ENCODE data around the gene IGIP. TPM values are rescaled to one million over a fixed set of nuclear protein-coding genes. Genes with fewer than 3 reads are reported as not detected.

IGIP gene
- polyA plus RNA-seq, 3 donors, result 0.08 to 0.75 TPM; not detected in 1

- peaks cover 57% of the 10 kb centered on the region for H3K4me1 Mint-ChIP-seq
- peaks cover 0 to 18% (median 4%) of the 10 kb centered on the region in 7 donors for H3K9me3 Mint-ChIP-seq
- Histone ChIP-seq H3K9me3 (replicated peaks in 1 of 2; ENCODE audit: control insufficient read depth in 1 of 2, insufficient read depth in 1 of 2, low read length in 2 of 2) (no peaks in the 10 kb centered on the region), H3K4me3 (replicated peaks in 1 of 3; ENCODE audit: low read depth in 2 of 3, low read length in 3 of 3) (no peak overlapping the region), H3K36me3 (replicated peaks in 1 of 2; ENCODE audit: control insufficient read depth in 1 of 2, insufficient read depth in 2 of 2, low read length in 2 of 2) (no peaks in the 10 kb centered on the region), H3K9ac (ENCODE audit: insufficient read depth, low read length, poor library complexity, severe bottlenecking) (no peak overlapping the region), H3K79me2 (ENCODE audit: insufficient read depth, low read length) (peaks cover 23% of the 10 kb centered on the region), H3K27me3 (ENCODE audit: control insufficient read depth in 2 of 2, insufficient read depth in 2 of 2, low read length in 2 of 2) (peaks cover 37 to 54% of the 10 kb centered on the region in 2 donors), H3K27ac (ENCODE audit: low read depth in 1 of 2, low read length in 2 of 2) (no peak overlapping the region), H3K4me2 (replicated peaks; ENCODE audit: extremely low read depth, low read length, poor library complexity, severe bottlenecking) (no peak overlapping the region), H4K20me1 (ENCODE audit: insufficient read depth, low read length) (peaks cover 51% of the 10 kb centered on the region), H2AFZ (ENCODE audit: insufficient read depth, low read depth, low read length, poor library complexity, severe bottlenecking) (no peak overlapping the region), H3K4me1 (ENCODE audit: control insufficient read depth in 1 of 2, insufficient read depth in 2 of 2, low read length in 2 of 2) (peaks cover 45 to 60% of the 10 kb centered on the region in 2 donors)
- H3K27ac Mint-ChIP-seq, result no peak overlapping the region
- peaks cover 8 to 12% of the 10 kb centered on the region in 2 donors for H3K36me3 Mint-ChIP-seq
- peaks cover 53 to 61% (median 53%) of the 10 kb centered on the region in 3 donors for H3K27me3 Mint-ChIP-seq (ENCODE audit: low read depth in 3 of 3)
- DNase-seq, result no peak
- TF ChIP-seq CTCF (IDR thresholded peaks at IDR 0.05), result no peak
- WGBS (ENCODE audit: insufficient coverage), result no CpG with 5 or more reads among the region's 2 CpGs
- intact Hi-C loops (cut with micrococcal nuclease), result loop anchor here in 1 of 2 donors (2.0 to 10.0 kb wide), 3 partner anchors 15 to 595 kb away; partner anchors contain the start of genes IGIP and ZMAT2
- peak overlapping the region in 1 of 2 donors; percentile 96 for H3K4me3 Mint-ChIP-seq
Observed at GRCh38 chr5:140109759-140110645, 15.7 kb upstream of the IGIP start.

GRCh38 chr5:140110646-140110957, 15.1 kb upstream of the IGIP start:
- H2AFZ ChIP-seq (ENCODE audit: insufficient read depth, low read depth, low read length, poor library complexity, severe bottlenecking), result no peak overlapping the region
- Mint-ChIP-seq H3K27ac (no peak overlapping the region), H3K4me3 (peak overlapping the region in 1 of 2 donors; percentile 61), H3K36me3 (peaks cover 8 to 12% of the 10 kb centered on the region in 2 donors), H3K27me3 (ENCODE audit: low read depth in 3 of 3) (peaks cover 53 to 59% (median 53%) of the 10 kb centered on the region in 3 donors), H3K4me1 (peaks cover 61% of the 10 kb centered on the region), H3K9me3 (peaks cover 0 to 18% (median 4%) of the 10 kb centered on the region in 7 donors)
- TF ChIP-seq CTCF (IDR thresholded peaks at IDR 0.05), result no peak
- intact Hi-C loops (cut with micrococcal nuclease), result loop anchor here in 1 of 2 donors (2.0 to 10.0 kb wide), 2 partner anchors 14 to 594 kb away; partner anchors contain the start of genes IGIP and ZMAT2
- H3K9ac ChIP-seq (ENCODE audit: insufficient read depth, low read length, poor library complexity, severe bottlenecking), result no peak overlapping the region
- H3K36me3 ChIP-seq (replicated peaks in 1 of 2; ENCODE audit: control insufficient read depth in 1 of 2, insufficient read depth in 2 of 2, low read length in 2 of 2), result no peaks in the 10 kb centered on the region
- no peak overlapping the region for H3K4me3 ChIP-seq (replicated peaks in 1 of 3; ENCODE audit: low read depth in 2 of 3, low read length in 3 of 3)
- no peak for DNase-seq
- H3K27me3 ChIP-seq (ENCODE audit: control insufficient read depth in 2 of 2, insufficient read depth in 2 of 2, low read length in 2 of 2), result peaks cover 37 to 54% of the 10 kb centered on the region in 2 donors
- no peaks in the 10 kb centered on the region for H3K9me3 ChIP-seq (replicated peaks in 1 of 2; ENCODE audit: control insufficient read depth in 1 of 2, insufficient read depth in 1 of 2, low read length in 2 of 2)
- no CpG with 5 or more reads among the region's 1 CpG for WGBS (ENCODE audit: insufficient coverage)
- peaks cover 29% of the 10 kb centered on the region for H3K79me2 ChIP-seq (ENCODE audit: insufficient read depth, low read length)
- H3K4me2 ChIP-seq (replicated peaks; ENCODE audit: extremely low read depth, low read length, poor library complexity, severe bottlenecking), result no peak overlapping the region
- peaks cover 51 to 66% of the 10 kb centered on the region in 2 donors for H3K4me1 ChIP-seq (ENCODE audit: control insufficient read depth in 1 of 2, insufficient read depth in 2 of 2, low read length in 2 of 2)
- H3K27ac ChIP-seq (ENCODE audit: low read depth in 1 of 2, low read length in 2 of 2), result no peak overlapping the region
- H4K20me1 ChIP-seq (ENCODE audit: insufficient read depth, low read length), result peaks cover 53% of the 10 kb centered on the region
